Endodermal cell (in vitro differentiated cells): ENCODE results near the gene RHEX. TPM values are rescaled to one million over a fixed set of nuclear protein-coding genes. Genes with fewer than 3 reads are reported as not detected.

Source experiments
- DNase-seq: peaks from one replicate; pipeline ENCODE4 v3.0.0-alpha.2; 2017
- H3K27ac ChIP-seq: 2 replicates; pipeline ENCODE4 v1.5.1; 2013; ENCODE audit warnings: mild to moderate bottlenecking, low read depth, low read length, moderate library complexity
- H3K27me3 ChIP-seq: 2 replicates; pipeline ENCODE4 v1.6.1; 2013; ENCODE audit warnings: mild to moderate bottlenecking, low read length, moderate library complexity; ENCODE audit not compliant: insufficient read depth, control insufficient read depth, poor library complexity, severe bottlenecking
- H3K36me3 ChIP-seq: 2 replicates; pipeline ENCODE4 v1.7.0; 2013; ENCODE audit warnings: mild to moderate bottlenecking, low read length, moderate library complexity; ENCODE audit not compliant: control insufficient read depth, insufficient read depth
- H3K4me1 ChIP-seq: one replicate; pipeline ENCODE4 v1.7.0; 2013; ENCODE audit warnings: low read length; ENCODE audit not compliant: control insufficient read depth, insufficient read depth
- H3K4me3 ChIP-seq: 2 replicates; pipeline ENCODE4 v1.5.1; 2013; ENCODE audit warnings: mild to moderate bottlenecking, low read length, moderate library complexity
- H3K9ac ChIP-seq: 2 replicates; pipeline ENCODE4 v1.6.1; 2013; ENCODE audit warnings: mild to moderate bottlenecking, low read length, moderate library complexity; ENCODE audit not compliant: poor library complexity, severe bottlenecking; ENCODE audit errors: extremely low read depth
- H3K9me3 ChIP-seq: 2 replicates; pipeline ENCODE4 v1.6.1; 2013; ENCODE audit warnings: mild to moderate bottlenecking, low read length, moderate library complexity; ENCODE audit not compliant: control insufficient read depth
- H3K27ac Mint-ChIP-seq: 2 replicates; pipeline ENCODE4 v1.8.0; 2020; ENCODE audit warnings: mixed read lengths
- H3K27me3 Mint-ChIP-seq: 2 replicates; pipeline ENCODE4 v1.8.0; 2021; ENCODE audit warnings: mild to moderate bottlenecking, mixed read lengths; ENCODE audit not compliant: insufficient read depth
- H3K36me3 Mint-ChIP-seq: 2 replicates; pipeline ENCODE4 v1.8.0; 2020; ENCODE audit warnings: low read depth, mixed read lengths
- H3K4me1 Mint-ChIP-seq: 2 replicates; pipeline ENCODE4 v1.8.0; 2020; ENCODE audit warnings: mixed read lengths
- H3K4me3 Mint-ChIP-seq: 2 replicates; pipeline ENCODE4 v1.8.0; 2020; ENCODE audit warnings: mild to moderate bottlenecking, moderate library complexity, mixed read lengths
- H3K9me3 Mint-ChIP-seq: 2 replicates; pipeline ENCODE4 v1.8.0; 2020; ENCODE audit warnings: mild to moderate bottlenecking, mixed read lengths
- WGBS, 2 experiments: methylation state at CpG; one replicate each; pipeline versions ENCODE4 v1.1.5 to v1.1.7; 2013; ENCODE audit warnings: missing lambda C conversion rate in 2 of 2, mixed read lengths in 1 of 2; ENCODE audit not compliant: insufficient coverage in 1 of 2, insufficient read length in 1 of 2; 5-methylcytosine and 5-hydroxymethylcytosine counted together
- total RNA-seq, 2 donors: library from RNA; stranded (reverse); fragmentation: NEBNext Ultra II Directional in 1 of 2; extraction: Animal tissue kit (Norgen Biotek cat#: 25700) in 1 of 2; gene quantifications; 2 replicates in 1 of 2; 3 replicates in 1 of 2; pipeline ENCODE4 v1.2.1, GENCODE V29; 2021
- TF ChIP-seq, protein P1 (sequence below): fragments of 200-600 bp; sonication (generic); conservative IDR thresholded peaks from 2 replicates; pipeline ENCODE4 v1.5.0; 2021; ENCODE audit warnings: antibody characterized with exemption, mild to moderate bottlenecking

Gene RHEX
- total RNA-seq, 2 donors from 2014 or later = not detected

- DNase-seq = no peak
- Mint-ChIP-seq H3K4me1 (peaks cover 18% of the 10 kb centered on the region), H3K36me3 (no peaks in the 10 kb centered on the region), H3K4me3 (no peak overlapping the region), H3K27ac (no peak overlapping the region), H3K27me3 (no peaks in the 10 kb centered on the region), H3K9me3 (no peaks in the 10 kb centered on the region)
- H3K4me3 ChIP-seq = no peak overlapping the region
- H3K36me3 ChIP-seq = no peaks in the 10 kb centered on the region
- WGBS, 2 experiments = 93 to 94% methylated on average over 6 of the region's 6 CpGs
- no peak overlapping the region for H3K27ac ChIP-seq
- H3K9ac ChIP-seq = no peak overlapping the region
- H3K4me1 ChIP-seq = no peaks in the 10 kb centered on the region
- no peaks in the 10 kb centered on the region for H3K27me3 ChIP-seq
- TF ChIP-seq, protein P1, sequence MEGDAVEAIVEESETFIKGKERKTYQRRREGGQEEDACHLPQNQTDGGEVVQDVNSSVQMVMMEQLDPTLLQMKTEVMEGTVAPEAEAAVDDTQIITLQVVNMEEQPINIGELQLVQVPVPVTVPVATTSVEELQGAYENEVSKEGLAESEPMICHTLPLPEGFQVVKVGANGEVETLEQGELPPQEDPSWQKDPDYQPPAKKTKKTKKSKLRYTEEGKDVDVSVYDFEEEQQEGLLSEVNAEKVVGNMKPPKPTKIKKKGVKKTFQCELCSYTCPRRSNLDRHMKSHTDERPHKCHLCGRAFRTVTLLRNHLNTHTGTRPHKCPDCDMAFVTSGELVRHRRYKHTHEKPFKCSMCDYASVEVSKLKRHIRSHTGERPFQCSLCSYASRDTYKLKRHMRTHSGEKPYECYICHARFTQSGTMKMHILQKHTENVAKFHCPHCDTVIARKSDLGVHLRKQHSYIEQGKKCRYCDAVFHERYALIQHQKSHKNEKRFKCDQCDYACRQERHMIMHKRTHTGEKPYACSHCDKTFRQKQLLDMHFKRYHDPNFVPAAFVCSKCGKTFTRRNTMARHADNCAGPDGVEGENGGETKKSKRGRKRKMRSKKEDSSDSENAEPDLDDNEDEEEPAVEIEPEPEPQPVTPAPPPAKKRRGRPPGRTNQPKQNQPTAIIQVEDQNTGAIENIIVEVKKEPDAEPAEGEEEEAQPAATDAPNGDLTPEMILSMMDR = peak; percentile 56
- no peaks in the 10 kb centered on the region for H3K9me3 ChIP-seq
These were observed 48.5 kb downstream of the RHEX start for GRCh38 chr1:206101351-206102045.

DNA sequence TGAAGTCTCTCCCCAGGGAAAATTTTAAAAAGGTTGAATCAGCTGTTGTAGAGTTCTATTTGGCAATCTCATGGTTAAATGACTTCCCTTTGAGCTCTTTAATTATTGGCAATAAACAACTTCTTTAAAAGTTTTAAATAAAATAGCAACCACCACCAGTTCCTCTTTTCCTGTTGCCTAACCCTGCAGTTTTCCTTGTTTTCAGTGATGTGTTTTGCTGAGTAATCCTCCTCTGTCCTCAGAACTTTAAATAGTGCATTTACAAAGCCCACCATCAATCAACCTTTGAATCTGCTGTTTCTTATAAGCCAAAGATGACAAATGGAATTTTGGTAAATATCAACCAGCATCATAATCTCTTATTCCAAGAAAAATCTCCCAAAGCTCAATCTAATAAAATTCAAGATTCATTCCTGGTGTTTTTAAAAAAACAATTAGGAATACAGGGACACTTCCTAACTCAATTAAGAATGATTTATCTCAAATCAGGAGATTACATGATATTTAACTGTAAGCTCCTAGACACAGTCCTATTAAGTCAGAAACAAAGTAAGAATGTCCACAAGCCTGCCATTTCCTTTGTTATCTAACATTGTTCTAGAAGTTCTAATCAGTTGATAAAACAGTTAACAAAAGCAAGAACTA, 49.4 kb downstream of the RHEX start:
- Mint-ChIP-seq H3K27ac (no peak overlapping the region), H3K4me1 (peaks cover 20% of the 10 kb centered on the region), H3K36me3 (no peaks in the 10 kb centered on the region), H3K9me3 (no peaks in the 10 kb centered on the region), H3K27me3 (no peaks in the 10 kb centered on the region), H3K4me3 (no peak overlapping the region)
- TF ChIP-seq, protein P1 = no peak
- DNase-seq = no peak
- Histone ChIP-seq H3K4me1 (peaks cover 2% of the 10 kb centered on the region), H3K27ac (no peak overlapping the region), H3K4me3 (no peak overlapping the region), H3K9me3 (no peaks in the 10 kb centered on the region), H3K27me3 (no peaks in the 10 kb centered on the region), H3K36me3 (no peaks in the 10 kb centered on the region), H3K9ac (no peak overlapping the region)

DNA sequence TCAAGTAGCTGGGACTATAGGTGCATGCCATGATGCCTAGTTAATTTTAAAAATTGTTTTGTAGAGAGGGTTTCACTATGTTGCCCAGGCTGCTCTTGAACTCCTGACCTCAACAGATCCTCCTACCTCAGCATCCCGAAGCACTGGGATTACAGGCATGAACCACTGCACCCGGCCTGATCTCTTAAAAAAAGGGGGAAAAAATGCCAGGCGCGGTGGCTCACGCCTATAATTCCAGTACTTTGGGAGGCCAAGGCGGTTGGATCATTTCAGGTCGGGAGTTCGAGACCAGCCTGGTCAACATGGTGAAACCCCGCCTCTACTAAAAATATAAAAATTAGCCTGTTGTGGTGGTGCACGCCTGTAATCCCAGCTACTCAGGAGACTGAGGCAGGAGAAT, 51.0 kb downstream of the RHEX start:
- Histone ChIP-seq H3K9me3 (no peaks in the 10 kb centered on the region), H3K27me3 (no peaks in the 10 kb centered on the region), H3K4me3 (no peak overlapping the region), H3K9ac (no peak overlapping the region), H3K27ac (no peak overlapping the region), H3K4me1 (peaks cover 2% of the 10 kb centered on the region), H3K36me3 (no peaks in the 10 kb centered on the region)
- H3K9me3 Mint-ChIP-seq = no peaks in the 10 kb centered on the region
- H3K27ac Mint-ChIP-seq = no peak overlapping the region
- DNase-seq = no peak
- no peak overlapping the region for H3K4me3 Mint-ChIP-seq
- H3K36me3 Mint-ChIP-seq = no peaks in the 10 kb centered on the region
- 93 to 100% methylated on average over 3 to 10 of the region's 10 CpGs for WGBS, 2 experiments
- no peaks in the 10 kb centered on the region for H3K27me3 Mint-ChIP-seq
- TF ChIP-seq, protein P1 = no peak
- H3K4me1 Mint-ChIP-seq = peaks cover 20% of the 10 kb centered on the region
